PC-9 (cell line): Measurements from ENCODE around the gene CD6. TPM values are rescaled to one million over a fixed set of nuclear protein-coding genes. Genes with fewer than 3 reads are reported as not detected.

Source experiments
- BruUV-seq: library from RNA; stranded (reverse); fragments of 400-500 nt; replicated peaks from 2 replicates; lab custom pipeline; 2021; lab: Mats Ljungman, UMichigan
- CTCF ChIA-PET: fragments of 300-600 bp; sonication (Branson Sonifier 250); formaldehyde crosslinking; loops from one replicate; lab custom pipeline; 2022; ENCODE audit warnings: antibody characterized with exemption; lab: Charles Lee
- POLR2A ChIA-PET: fragments of 300-600 bp; sonication (Branson Sonifier 250); formaldehyde crosslinking; loops from one replicate; lab custom pipeline; 2022; ENCODE audit warnings: antibody characterized with exemption; ENCODE audit not compliant: unreplicated experiment; lab: Charles Lee
- DNase-seq, 2 experiments: peaks; one replicate each; pipeline versions ENCODE4 v3.0.0 to v3.0.0-alpha.2; 2015 to 2022; ENCODE audit warnings: mixed read lengths in 1 of 2
- H2AFZ ChIP-seq: fragments of 200-600 bp; sonication (generic); 2 replicates; pipeline ENCODE4 v1.8.1; 2017; ENCODE audit warnings: antibody characterized with exemption
- H3F3A ChIP-seq: fragments of 200-600 bp; sonication (generic); 2 replicates; pipeline ENCODE4 v1.8.1; 2017; ENCODE audit warnings: antibody characterized with exemption, mild to moderate bottlenecking, low read depth; ENCODE audit not compliant: insufficient read depth
- H3K27ac ChIP-seq: fragments of 200-600 bp; sonication (generic); 2 replicates; pipeline ENCODE4 v1.6.1; 2016; ENCODE audit warnings: mixed run types
- H3K27me3 ChIP-seq: fragments of 200-600 bp; sonication (generic); 2 replicates; pipeline ENCODE4 v1.6.1; 2016; ENCODE audit warnings: low read depth, mixed run types; ENCODE audit not compliant: insufficient read depth
- H3K36me3 ChIP-seq: fragments of 200-600 bp; sonication (generic); 2 replicates; pipeline ENCODE4 v1.6.1; 2016; ENCODE audit warnings: low read depth, mixed run types
- H3K4me1 ChIP-seq: fragments of 200-600 bp; sonication (generic); replicated peaks from 2 replicates; pipeline ENCODE4 v1.6.1; 2016; ENCODE audit warnings: mixed run types; ENCODE audit not compliant: insufficient read depth
- H3K4me2 ChIP-seq: fragments of 200-600 bp; sonication (generic); 2 replicates; pipeline ENCODE4 v1.6.1; 2017; ENCODE audit warnings: mixed run types
- H3K4me3 ChIP-seq: fragments of 200-600 bp; sonication (generic); 2 replicates; pipeline ENCODE4 v1.6.1; 2016; ENCODE audit warnings: mixed run types
- H3K79me2 ChIP-seq: fragments of 200-600 bp; sonication (generic); 2 replicates; pipeline ENCODE4 v1.6.1; 2017; ENCODE audit warnings: low read depth, mixed run types
- H3K9me2 ChIP-seq: fragments of 200-600 bp; sonication (generic); 2 replicates; pipeline ENCODE4 v1.8.1; 2017; ENCODE audit warnings: mild to moderate bottlenecking; ENCODE audit not compliant: insufficient read depth
- H3K9me3 ChIP-seq: fragments of 200-600 bp; sonication (generic); 2 replicates; pipeline ENCODE4 v1.8.1; 2016; ENCODE audit warnings: low read depth; ENCODE audit not compliant: insufficient read depth
- H4K20me1 ChIP-seq: fragments of 200-600 bp; sonication (generic); 2 replicates; pipeline ENCODE4 v1.8.1; 2017; ENCODE audit not compliant: insufficient read depth
- EZH2 ChIP-seq: fragments of 200-600 bp; sonication (generic); IDR thresholded peaks from 2 replicates; pipeline ENCODE4 v1.8.0; 2017; ENCODE audit warnings: antibody characterized with exemption, low read depth
- intact Hi-C: fragments of 100-400 bp; cut with micrococcal nuclease; formaldehyde crosslinking; loops from one replicate; pipeline ENCODE4 v1.10.0; 2022; ENCODE audit not compliant: unreplicated experiment
- total RNA-seq: library from RNA; stranded (reverse); gene quantifications from 2 replicates; pipeline ENCODE4 v1.2.3, GENCODE V29; 2021
- TF ChIP-seq, protein P1 (sequence below): fragments of 200-600 bp; sonication (generic); conservative IDR thresholded peaks from 2 replicates; pipeline ENCODE4 v1.6.1; 2017; ENCODE audit warnings: mixed run types, antibody characterized with exemption, mild to moderate bottlenecking, moderate library complexity

The CD6 gene
- total RNA-seq, 1 experiment from 2014 or later: 0.74 TPM

DNA sequence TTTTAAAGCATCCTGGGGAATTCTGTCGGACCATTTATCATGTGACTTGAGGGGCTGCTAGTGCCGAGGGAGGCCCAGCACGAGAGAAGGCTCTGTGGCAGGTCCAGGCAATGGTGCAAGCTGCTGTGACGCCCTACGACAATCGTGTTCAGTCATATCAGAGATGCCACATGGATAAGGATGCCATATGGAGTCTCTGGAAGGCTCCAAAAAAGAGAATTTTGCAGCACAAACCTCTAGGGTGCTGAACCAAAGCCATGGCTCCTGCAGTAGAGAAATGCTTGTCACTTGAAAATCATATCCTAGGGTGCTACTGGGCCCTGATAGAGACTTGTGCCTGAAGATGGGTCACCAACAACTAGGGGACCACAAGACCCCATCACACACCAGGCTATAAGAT, 6.7 kb upstream of the CD6 start:
- Histone ChIP-seq H3K27ac (no peak overlapping the region), H3K9me3 (no peaks in the 10 kb centered on the region; the same call in none of the 2 replicates), H3F3A (no peaks in the 10 kb centered on the region), H3K27me3 (peaks cover 10% of the 10 kb centered on the region; the same call in 1 of the 2 replicates), H3K36me3 (no peaks in the 10 kb centered on the region), H3K9me2 (no peaks in the 10 kb centered on the region), H3K4me1 (0 out of 2 replicates have a peak, but pooled peaks cover 4% of the 10 kb centered on the region), H3K79me2 (no peaks in the 10 kb centered on the region), H2AFZ (no peak overlapping the region), H4K20me1 (no peaks in the 10 kb centered on the region), H3K4me3 (no peak overlapping the region), H3K4me2 (no peak overlapping the region)
- ChIA-PET CTCF (no interaction called here), POLR2A (no interaction called here)
- BruUV-seq: no TSS peak
- no peak for DNase-seq
- intact Hi-C loops: no loop called here
- TF ChIP-seq, protein P1, sequence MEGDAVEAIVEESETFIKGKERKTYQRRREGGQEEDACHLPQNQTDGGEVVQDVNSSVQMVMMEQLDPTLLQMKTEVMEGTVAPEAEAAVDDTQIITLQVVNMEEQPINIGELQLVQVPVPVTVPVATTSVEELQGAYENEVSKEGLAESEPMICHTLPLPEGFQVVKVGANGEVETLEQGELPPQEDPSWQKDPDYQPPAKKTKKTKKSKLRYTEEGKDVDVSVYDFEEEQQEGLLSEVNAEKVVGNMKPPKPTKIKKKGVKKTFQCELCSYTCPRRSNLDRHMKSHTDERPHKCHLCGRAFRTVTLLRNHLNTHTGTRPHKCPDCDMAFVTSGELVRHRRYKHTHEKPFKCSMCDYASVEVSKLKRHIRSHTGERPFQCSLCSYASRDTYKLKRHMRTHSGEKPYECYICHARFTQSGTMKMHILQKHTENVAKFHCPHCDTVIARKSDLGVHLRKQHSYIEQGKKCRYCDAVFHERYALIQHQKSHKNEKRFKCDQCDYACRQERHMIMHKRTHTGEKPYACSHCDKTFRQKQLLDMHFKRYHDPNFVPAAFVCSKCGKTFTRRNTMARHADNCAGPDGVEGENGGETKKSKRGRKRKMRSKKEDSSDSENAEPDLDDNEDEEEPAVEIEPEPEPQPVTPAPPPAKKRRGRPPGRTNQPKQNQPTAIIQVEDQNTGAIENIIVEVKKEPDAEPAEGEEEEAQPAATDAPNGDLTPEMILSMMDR: no peak
- TF ChIP-seq EZH2: no peak

DNA sequence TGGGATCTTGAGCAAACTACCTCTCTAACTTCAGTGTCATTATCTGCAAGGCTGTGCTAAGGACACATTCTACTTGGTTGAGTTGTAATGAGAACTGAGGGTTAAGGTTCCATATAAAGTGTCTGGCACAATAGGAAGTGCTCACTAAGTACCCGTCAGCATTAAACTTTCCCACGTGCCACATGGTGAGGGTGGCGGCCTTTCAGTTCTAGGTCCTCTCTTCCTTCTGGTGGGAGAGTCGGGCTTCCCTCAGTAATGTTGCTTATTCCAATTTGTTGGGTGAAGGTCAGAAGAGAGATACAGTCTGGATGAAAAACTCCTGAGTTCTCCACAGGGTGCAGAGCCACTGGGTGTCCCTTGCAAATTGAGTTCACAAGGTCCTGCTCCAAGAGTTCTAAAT, 4.6 kb upstream of the CD6 start:
- CTCF ChIA-PET: interaction anchor here (0.7 kb wide), 1 partner anchor 162 kb away, joined by 6 read pairs; no protein-coding TSS in a partner anchor
- TF ChIP-seq, protein P1: no peak
- TF ChIP-seq EZH2: no peak
- POLR2A ChIA-PET: no interaction called here
- H2AFZ ChIP-seq: no peak overlapping the region
- no peaks in the 10 kb centered on the region for H3F3A ChIP-seq
- intact Hi-C loops: no loop called here
- H3K4me3 ChIP-seq: no peak overlapping the region
- no peaks in the 10 kb centered on the region for H3K79me2 ChIP-seq
- H3K4me2 ChIP-seq: no peak overlapping the region
- no TSS peak for BruUV-seq
- H3K36me3 ChIP-seq: no peaks in the 10 kb centered on the region
- no peak for DNase-seq
- H3K27ac ChIP-seq: no peak overlapping the region
- H3K9me3 ChIP-seq: no peaks in the 10 kb centered on the region; the same call in none of the 2 replicates
- no peaks in the 10 kb centered on the region for H3K4me1 ChIP-seq
- no peaks in the 10 kb centered on the region for H3K9me2 ChIP-seq
- no peaks in the 10 kb centered on the region; the same call in 1 of the 2 replicates for H3K27me3 ChIP-seq
- H4K20me1 ChIP-seq: no peaks in the 10 kb centered on the region

DNA sequence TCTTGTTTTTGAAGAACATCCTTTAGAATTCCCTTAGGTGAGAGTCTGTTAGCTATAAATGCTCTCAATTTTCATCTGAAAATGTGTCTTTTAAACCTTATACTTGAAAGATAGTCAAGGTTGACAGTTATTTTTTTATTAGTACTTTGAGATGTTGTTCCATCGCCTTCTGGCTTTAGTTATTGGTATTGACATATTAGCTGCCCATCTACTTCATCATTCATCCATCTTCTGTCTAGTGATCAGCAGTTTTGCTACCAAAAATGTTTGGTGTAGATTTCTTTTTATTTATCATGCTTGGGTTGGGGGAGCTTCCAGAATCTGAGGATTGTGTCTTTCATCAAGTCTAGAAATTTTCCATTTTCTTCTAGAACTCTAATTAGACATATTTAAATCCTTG, 3.3 kb upstream of the CD6 start:
- CTCF ChIA-PET: no interaction called here
- no peak for DNase-seq
- Histone ChIP-seq H3K9me2 (no peaks in the 10 kb centered on the region), H3F3A (no peaks in the 10 kb centered on the region), H3K4me2 (no peak overlapping the region), H3K79me2 (no peaks in the 10 kb centered on the region), H3K4me3 (no peak overlapping the region), H3K27me3 (peaks cover 9% of the 10 kb centered on the region), H3K9me3 (no peaks in the 10 kb centered on the region; the same call in none of the 2 replicates), H3K36me3 (no peaks in the 10 kb centered on the region), H2AFZ (no peak overlapping the region), H3K27ac (no peak overlapping the region), H4K20me1 (no peaks in the 10 kb centered on the region), H3K4me1 (no peaks in the 10 kb centered on the region)
- no TSS peak for BruUV-seq
- intact Hi-C loops: no loop called here
- no peak for TF ChIP-seq EZH2
- POLR2A ChIA-PET: no interaction called here

DNA sequence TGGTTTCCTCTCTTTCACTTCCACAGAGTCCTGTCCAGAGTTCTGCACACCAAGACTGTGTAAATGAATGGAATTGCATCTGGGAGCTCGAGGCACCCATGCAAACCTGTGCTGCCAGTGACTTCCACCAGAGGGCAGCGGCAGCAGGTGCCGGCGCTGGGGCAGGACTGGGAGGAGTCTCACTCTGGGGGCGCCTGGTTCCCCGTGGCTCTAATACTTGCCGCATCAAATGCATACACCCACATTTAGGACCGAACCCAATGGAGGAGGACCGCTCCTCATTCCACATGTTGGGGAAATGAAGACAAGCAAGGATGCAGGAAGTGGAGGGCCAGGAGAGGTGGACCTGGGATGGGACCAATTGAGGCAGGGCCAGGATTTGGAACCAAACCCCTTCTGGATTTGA, 1.1 kb upstream of the CD6 start:
- no peak overlapping the region for H3K27ac ChIP-seq
- H3K4me3 ChIP-seq: no peak overlapping the region
- no peaks in the 10 kb centered on the region; the same call in none of the 2 replicates for H3K9me3 ChIP-seq
- H3K79me2 ChIP-seq: no peaks in the 10 kb centered on the region
- no peak overlapping the region for H2AFZ ChIP-seq
- BruUV-seq: no TSS peak
- peaks cover 14% of the 10 kb centered on the region for H3K27me3 ChIP-seq
- TF ChIP-seq EZH2: no peak
- TF ChIP-seq, protein P1: peak; percentile 94
- no peaks in the 10 kb centered on the region for H3F3A ChIP-seq
- ChIA-PET POLR2A (no interaction called here), CTCF (no interaction called here)
- peak in 1 of 2 experiments; percentile 69 for DNase-seq
- H3K36me3 ChIP-seq: no peaks in the 10 kb centered on the region
- no peaks in the 10 kb centered on the region for H3K4me1 ChIP-seq
- intact Hi-C loops: loop anchor here (1.0 to 2.0 kb wide), 4 partner anchors 46 to 217 kb away; partner anchors contain the start of gene TMEM132A
- no peak overlapping the region for H3K4me2 ChIP-seq
- no peaks in the 10 kb centered on the region for H4K20me1 ChIP-seq
- no peaks in the 10 kb centered on the region for H3K9me2 ChIP-seq
